Measurements from ENCODE around the gene CLNS1A. TPM values are rescaled to one million over a fixed set of nuclear protein-coding genes. Genes with fewer than 3 reads are reported as not detected.
A peak's percentile ranks its signal among the peaks of the same experiment; 100 is the strongest.

CLNS1A gene
- total RNA-seq, result 100 to 1,000 TPM in 1 of 4 donors, 10 to 100 TPM in 3; 45.5 to 157 (median 82.4) TPM
- 100 to 1,000 TPM in 1 of 3 donors, 10 to 100 TPM in 2; 88.3 to 113 (median 99.0) TPM for polyA plus RNA-seq

- TF ChIP-seq POLR2AphosphoS5 (IDR thresholded peaks at IDR 0.05) (peak; percentile 65 to 91 (median 86)), EP300 (IDR thresholded peaks at IDR 0.05) (no peak), CTCF (IDR thresholded peaks at IDR 0.05) (no peak), POLR2A (IDR thresholded peaks at IDR 0.05) (peak; percentile 58 to 62)
- no peaks in the 10 kb centered on the region for H3K27me3 ChIP-seq
- WGBS, 2 donors, result 0 to 1% methylated on average over 41 of the region's 41 CpGs
- H3K4me3 ChIP-seq, result peak within 1 kb of the TSS; percentile 68 to 86 (median 80)
- H3K9me3 ChIP-seq, result peaks cover 0 to 4% (median 0%) of the 10 kb centered on the region in 4 donors
- peak within 1 kb of the TSS; percentile 72 to 83 (median 78) for H3K27ac ChIP-seq
- peak; percentile 90 for DNase-seq
- no peaks in the 10 kb centered on the region for H3K36me3 ChIP-seq
- peaks cover 0 to 30% (median 21%) of the 10 kb centered on the region in 4 donors for H3K4me1 ChIP-seq
- intact Hi-C loops (cut with DNase I), result no loop called here
These were observed at the start of gene CLNS1A for GRCh38 chr11:77637345-77638165. Gene CLNS1A (minus strand): TSS chr11:77637794. CDS start chr11:77637714, 80 bp downstream.

GRCh38 chr11:77687088-77687487 is 49.5 kb upstream of the CLNS1A start:
- Histone ChIP-seq H3K4me1 (no peaks in the 10 kb centered on the region), H3K9me3 (no peaks in the 10 kb centered on the region), H3K36me3 (peaks cover 9 to 93% (median 18%) of the 10 kb centered on the region in 4 donors), H3K27ac (no peak overlapping the region), H3K27me3 (no peaks in the 10 kb centered on the region), H3K4me3 (no peak overlapping the region)
- no peak for DNase-seq
- intact Hi-C loops (cut with DNase I), result no loop called here
- no peak for TF ChIP-seq CTCF (IDR thresholded peaks at IDR 0.05)
- TF ChIP-seq EP300 (IDR thresholded peaks at IDR 0.05), result no peak
- no peak for TF ChIP-seq POLR2AphosphoS5 (IDR thresholded peaks at IDR 0.05)
- TF ChIP-seq POLR2A (IDR thresholded peaks at IDR 0.05), result no peak

- no peak overlapping the region for H3K4me3 ChIP-seq
- H3K27me3 ChIP-seq, result no peaks in the 10 kb centered on the region
- H3K9me3 ChIP-seq, result no peaks in the 10 kb centered on the region
- TF ChIP-seq POLR2A (IDR thresholded peaks at IDR 0.05) (no peak), POLR2AphosphoS5 (IDR thresholded peaks at IDR 0.05) (no peak), EP300 (IDR thresholded peaks at IDR 0.05) (no peak), CTCF (IDR thresholded peaks at IDR 0.05) (no peak)
- H3K36me3 ChIP-seq, result peaks cover 10 to 86% (median 28%) of the 10 kb centered on the region in 4 donors
- intact Hi-C loops (cut with DNase I), result loop anchor here (10.0 kb wide), 1 partner anchor 138 kb away; no protein-coding TSS in a partner anchor
- no peak for DNase-seq
- H3K4me1 ChIP-seq, result peaks cover 0 to 6% (median 0%) of the 10 kb centered on the region in 4 donors
- WGBS, 2 donors, result 95 to 96% methylated on average over 3 of the region's 3 CpGs
- no peak overlapping the region for H3K27ac ChIP-seq
These were observed 39.5 kb upstream of the CLNS1A start for GRCh38 chr11:77677138-77677537.

GRCh38 chr11:77672264-77672663 is 34.7 kb upstream of the CLNS1A start:
- peak overlapping the region in 3 of 4 donors; percentile 6 to 29 (median 27) for H3K27ac ChIP-seq
- no peaks in the 10 kb centered on the region for H3K27me3 ChIP-seq
- no peak for TF ChIP-seq POLR2AphosphoS5 (IDR thresholded peaks at IDR 0.05)
- no peak for TF ChIP-seq POLR2A (IDR thresholded peaks at IDR 0.05)
- TF ChIP-seq EP300 (IDR thresholded peaks at IDR 0.05), result no peak
- TF ChIP-seq CTCF (IDR thresholded peaks at IDR 0.05), result no peak
- peaks cover 22 to 98% (median 35%) of the 10 kb centered on the region in 4 donors for H3K36me3 ChIP-seq
- no peak for DNase-seq
- H3K9me3 ChIP-seq, result no peaks in the 10 kb centered on the region
- whole genome bisulfite sequencing, 2 donors, result 35 to 78% methylated on average over 1 of the region's 1 CpG
- intact Hi-C loops (cut with DNase I), result loop anchor here (10.0 kb wide), 1 partner anchor 143 kb away; no protein-coding TSS in a partner anchor
- H3K4me1 ChIP-seq, result peaks cover 0 to 6% (median 0%) of the 10 kb centered on the region in 4 donors
- no peak overlapping the region for H3K4me3 ChIP-seq

Measured in sigmoid colon (tissue), 7 donors.